Ascending aorta (tissue), 2 donors: ENCODE data around the gene RAP1GDS1. TPM values are rescaled to one million over a fixed set of nuclear protein-coding genes. Genes with fewer than 3 reads are reported as not detected.

Source experiments
- DNase-seq, 2 donors: peaks; one replicate each; pipeline ENCODE4 v3.0.0-alpha.2; 2019; ENCODE audit warnings: low spot score in 2 of 2
- H3K27ac ChIP-seq, 2 donors: fragments of 200-600 bp; sonication (generic); one replicate each; pipeline ENCODE4 v1.5.1; 2016 to 2017; ENCODE audit warnings: mild to moderate bottlenecking in 1 of 2
- H3K27me3 ChIP-seq: fragments of 200-600 bp; sonication (generic); one replicate; pipeline ENCODE4 v1.5.1; 2017
- H3K36me3 ChIP-seq, 2 donors: fragments of 200-600 bp; sonication (generic); one replicate each; pipeline ENCODE4 v1.5.1; 2016
- H3K4me1 ChIP-seq, 2 donors: fragments of 200-600 bp; sonication (generic); one replicate each; pipeline ENCODE4 v1.5.1; 2016 to 2017; ENCODE audit warnings: mild to moderate bottlenecking in 1 of 2
- H3K4me3 ChIP-seq, 2 donors: fragments of 200-600 bp; sonication (generic); one replicate each; pipeline ENCODE4 v1.5.1; 2016 to 2017; ENCODE audit warnings: mild to moderate bottlenecking in 1 of 2
- H3K9me3 ChIP-seq, 2 donors: fragments of 200-600 bp; sonication (generic); one replicate each; pipeline ENCODE4 v1.5.1; 2016
- intact Hi-C: fragments of 100-400 bp; cut with DNase I; formaldehyde crosslinking; loops from one replicate; pipeline ENCODE4 v1.15.1; 2023
- total RNA-seq: library from RNA; depleted of rRNA; stranded (reverse); fragments of >200 nt; gene quantifications from one replicate; pipeline ENCODE4 v1.1.0, GENCODE V29; 2016
- TF ChIP-seq, protein P1 (sequence below), 3 experiments: fragments of 200-600 bp in 2 of 3; fragments of 450-650 bp in 1 of 3; sonication (generic) in 2 of 3; IDR thresholded peaks; one replicate each; pipeline ENCODE4 v1.5.1; 2016 to 2019; ENCODE audit warnings: antibody characterized with exemption in 3 of 3, mild to moderate bottlenecking in 1 of 3, moderate library complexity in 1 of 3

RAP1GDS1 gene
- total RNA-seq, 1 donor from 2014 or later = 8.3 TPM

DNA sequence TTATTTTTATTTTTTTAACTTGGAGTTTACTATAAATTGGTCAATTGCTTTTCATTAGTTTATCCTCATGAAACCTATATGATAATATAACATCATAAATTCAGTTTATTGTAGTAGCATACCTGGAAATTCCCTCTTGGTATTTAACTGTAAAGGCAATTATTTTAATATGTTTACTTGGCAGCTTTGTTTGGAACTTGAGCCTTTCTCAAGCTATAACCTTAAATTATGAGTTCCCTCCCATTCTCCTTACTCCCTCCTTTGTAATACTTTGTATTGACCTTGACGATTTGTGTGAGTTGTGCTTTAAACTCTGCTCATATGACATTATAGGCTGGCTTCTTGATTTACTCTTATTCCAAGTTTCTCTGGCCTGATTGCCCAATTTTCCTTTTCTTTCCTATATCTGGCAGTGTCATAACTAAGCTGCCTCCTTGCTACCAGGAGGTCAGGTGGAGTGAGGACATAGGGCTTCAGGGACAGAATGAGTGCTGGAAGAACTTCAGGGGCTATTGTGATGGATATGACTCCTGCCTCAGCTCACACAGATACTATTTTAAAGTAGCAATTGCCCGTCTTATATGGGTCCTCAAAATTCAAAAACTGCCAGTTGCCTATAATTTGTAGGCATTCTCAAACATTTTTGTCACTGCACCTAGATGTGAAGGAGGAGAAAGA lies 77.7 kb downstream of the RAP1GDS1 start:
- no peak overlapping the region for H3K27ac ChIP-seq
- intact Hi-C loops = no loop called here
- H3K9me3 ChIP-seq = peaks cover 0 to 5% of the 10 kb centered on the region in 2 donors
- H3K27me3 ChIP-seq = no peaks in the 10 kb centered on the region
- H3K36me3 ChIP-seq = peaks cover 0 to 3% of the 10 kb centered on the region in 2 donors
- no peak overlapping the region for H3K4me3 ChIP-seq
- H3K4me1 ChIP-seq = no peaks in the 10 kb centered on the region
- TF ChIP-seq, protein P1, sequence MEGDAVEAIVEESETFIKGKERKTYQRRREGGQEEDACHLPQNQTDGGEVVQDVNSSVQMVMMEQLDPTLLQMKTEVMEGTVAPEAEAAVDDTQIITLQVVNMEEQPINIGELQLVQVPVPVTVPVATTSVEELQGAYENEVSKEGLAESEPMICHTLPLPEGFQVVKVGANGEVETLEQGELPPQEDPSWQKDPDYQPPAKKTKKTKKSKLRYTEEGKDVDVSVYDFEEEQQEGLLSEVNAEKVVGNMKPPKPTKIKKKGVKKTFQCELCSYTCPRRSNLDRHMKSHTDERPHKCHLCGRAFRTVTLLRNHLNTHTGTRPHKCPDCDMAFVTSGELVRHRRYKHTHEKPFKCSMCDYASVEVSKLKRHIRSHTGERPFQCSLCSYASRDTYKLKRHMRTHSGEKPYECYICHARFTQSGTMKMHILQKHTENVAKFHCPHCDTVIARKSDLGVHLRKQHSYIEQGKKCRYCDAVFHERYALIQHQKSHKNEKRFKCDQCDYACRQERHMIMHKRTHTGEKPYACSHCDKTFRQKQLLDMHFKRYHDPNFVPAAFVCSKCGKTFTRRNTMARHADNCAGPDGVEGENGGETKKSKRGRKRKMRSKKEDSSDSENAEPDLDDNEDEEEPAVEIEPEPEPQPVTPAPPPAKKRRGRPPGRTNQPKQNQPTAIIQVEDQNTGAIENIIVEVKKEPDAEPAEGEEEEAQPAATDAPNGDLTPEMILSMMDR (IDR thresholded peaks at IDR 0.05) = no peak
- no peak for DNase-seq

DNA sequence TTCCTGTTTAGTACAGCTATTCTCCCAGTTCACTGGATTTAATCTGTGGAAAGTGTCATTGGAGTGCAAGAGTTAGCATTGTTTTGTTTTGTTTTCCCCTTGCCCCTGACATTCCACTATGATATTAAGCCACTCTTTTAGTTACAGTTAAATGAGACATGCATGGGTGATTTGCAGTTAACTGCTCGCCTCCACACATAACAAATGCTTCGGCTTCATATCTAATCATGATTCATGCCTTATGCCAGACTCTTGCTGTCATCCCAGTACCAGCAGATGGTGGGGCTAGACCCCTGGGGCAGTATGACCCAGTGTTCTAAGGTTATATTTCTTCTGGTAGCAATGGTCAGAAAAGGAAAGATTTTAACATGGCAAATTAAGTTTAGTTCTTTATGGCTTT lies 80.1 kb downstream of the RAP1GDS1 start:
- H3K27ac ChIP-seq = no peak overlapping the region
- peaks cover 0 to 3% of the 10 kb centered on the region in 2 donors for H3K36me3 ChIP-seq
- intact Hi-C loops = no loop called here
- H3K27me3 ChIP-seq = no peaks in the 10 kb centered on the region
- no peak overlapping the region for H3K4me3 ChIP-seq
- H3K9me3 ChIP-seq = no peaks in the 10 kb centered on the region
- no peaks in the 10 kb centered on the region for H3K4me1 ChIP-seq
- DNase-seq = no peak
- TF ChIP-seq, protein P1 (IDR thresholded peaks at IDR 0.05) = no peak

DNA sequence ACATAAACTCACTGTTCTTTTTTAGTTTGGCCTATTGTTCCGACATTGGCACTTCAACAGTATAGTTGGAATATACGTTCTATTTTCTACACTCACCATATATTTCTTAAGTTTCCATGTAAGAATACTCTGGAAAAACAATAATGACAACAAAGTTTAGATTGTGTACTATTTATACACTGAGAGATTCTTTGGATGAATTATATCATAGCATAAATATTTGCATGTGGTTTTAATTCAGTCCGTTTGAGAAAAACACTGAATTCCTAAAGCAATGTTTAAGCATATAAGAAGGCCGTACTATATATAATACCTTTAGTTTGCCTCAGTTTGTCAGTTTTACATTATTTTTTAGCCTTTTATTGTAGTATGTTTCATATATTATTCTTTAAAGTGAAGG lies 82.4 kb downstream of the RAP1GDS1 start:
- no peak overlapping the region for H3K4me3 ChIP-seq
- H3K9me3 ChIP-seq = no peaks in the 10 kb centered on the region
- DNase-seq = no peak
- H3K36me3 ChIP-seq = peaks cover 3% of the 10 kb centered on the region in 2 donors
- no peaks in the 10 kb centered on the region for H3K4me1 ChIP-seq
- intact Hi-C loops = no loop called here
- no peak overlapping the region for H3K27ac ChIP-seq
- H3K27me3 ChIP-seq = no peaks in the 10 kb centered on the region
- TF ChIP-seq, protein P1 (IDR thresholded peaks at IDR 0.05) = no peak

DNA sequence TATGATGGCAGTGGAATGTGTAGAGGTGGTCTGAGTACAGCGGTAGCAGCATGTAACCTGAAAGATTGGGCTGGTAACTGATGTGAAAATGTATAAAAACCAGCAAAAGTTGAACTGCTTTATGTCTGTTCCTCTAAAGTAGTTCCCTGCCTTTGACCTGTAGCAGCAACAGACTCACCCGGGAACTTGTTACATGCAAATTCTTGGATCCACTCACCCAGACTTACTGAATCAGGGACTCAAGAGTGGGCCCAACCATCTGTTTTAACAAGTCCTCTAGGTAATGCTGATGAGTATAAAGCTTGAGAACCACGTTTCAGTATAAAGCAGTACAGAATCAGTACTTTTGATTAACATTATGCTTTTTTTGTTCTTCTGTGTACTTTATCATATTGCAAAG lies 84.7 kb downstream of the RAP1GDS1 start:
- Histone ChIP-seq H3K36me3 (peaks cover 3% of the 10 kb centered on the region in 2 donors), H3K9me3 (no peaks in the 10 kb centered on the region), H3K4me1 (no peaks in the 10 kb centered on the region), H3K4me3 (no peak overlapping the region), H3K27ac (no peak overlapping the region), H3K27me3 (no peaks in the 10 kb centered on the region)
- TF ChIP-seq, protein P1 (IDR thresholded peaks at IDR 0.05) = no peak
- DNase-seq = no peak
- intact Hi-C loops = no loop called here

DNA sequence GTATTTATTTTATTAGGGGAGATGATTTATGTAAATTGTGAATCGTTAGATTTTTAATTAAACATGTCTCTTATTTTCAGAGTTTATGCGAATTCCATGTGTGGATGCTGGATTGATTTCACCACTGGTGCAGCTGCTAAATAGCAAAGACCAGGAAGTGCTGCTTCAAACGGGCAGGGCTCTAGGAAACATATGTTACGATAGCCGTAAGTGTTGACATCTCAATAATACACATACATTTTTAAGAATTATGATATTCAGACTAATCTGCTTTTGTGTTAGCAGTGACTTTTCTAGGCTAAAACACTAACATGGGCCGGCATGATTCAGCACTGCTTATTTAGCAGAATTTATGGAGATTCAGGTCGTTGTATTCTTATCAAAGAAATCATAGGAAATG lies 91.2 kb downstream of the RAP1GDS1 start:
- TF ChIP-seq, protein P1 (IDR thresholded peaks at IDR 0.05) = no peak

More for the DNA sequence above, 91.2 kb downstream of the RAP1GDS1 start:
- peaks cover 0 to 3% of the 10 kb centered on the region in 2 donors for H3K36me3 ChIP-seq
- H3K9me3 ChIP-seq = no peaks in the 10 kb centered on the region
- no peaks in the 10 kb centered on the region for H3K4me1 ChIP-seq
- H3K27me3 ChIP-seq = no peaks in the 10 kb centered on the region
- DNase-seq = no peak
- no peak overlapping the region for H3K27ac ChIP-seq
- H3K4me3 ChIP-seq = no peak overlapping the region
- intact Hi-C loops = no loop called here
